ENCODE measurements around the gene PCDHA9.

DNA sequence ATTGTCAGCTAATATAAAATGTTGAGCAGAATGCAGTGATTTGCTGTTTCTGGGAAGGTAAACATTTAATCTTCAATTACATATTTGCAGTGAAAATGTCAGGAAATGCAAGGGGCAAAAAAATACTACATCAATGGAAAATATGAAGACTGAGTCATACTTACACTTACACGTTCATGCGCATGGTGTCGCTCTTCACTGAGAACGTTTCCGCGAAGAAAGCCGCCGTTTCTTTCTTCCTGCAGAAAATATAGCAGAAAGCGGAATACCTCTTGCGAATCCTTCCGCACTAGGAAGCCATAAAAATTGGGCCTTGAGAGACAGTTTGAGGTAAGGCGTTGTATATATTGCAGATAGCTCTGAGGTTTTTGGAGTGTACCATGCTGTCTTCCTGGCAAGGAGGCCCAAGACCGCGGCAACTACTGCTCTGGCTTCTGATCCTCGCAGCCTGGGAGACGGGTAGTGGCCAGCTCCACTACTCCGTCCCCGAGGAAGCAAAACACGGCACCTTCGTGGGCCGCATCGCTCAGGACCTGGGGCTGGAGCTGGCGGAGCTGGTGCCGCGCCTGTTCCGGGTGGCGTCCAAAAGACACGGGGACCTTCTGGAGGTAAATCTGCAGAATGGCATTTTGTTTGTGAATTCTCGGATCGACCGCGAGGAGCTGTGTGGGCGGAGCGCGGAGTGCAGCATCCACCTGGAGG, 33.9 kb downstream of the PCDHA9 start, which contains the start of gene PCDHA13:
- TF ChIP-seq POLR2A (IDR thresholded peaks at IDR 0.05) (no peak), POLR2AphosphoS5 (IDR thresholded peaks at IDR 0.05) (no peak)
- TF ChIP-seq, protein P1, sequence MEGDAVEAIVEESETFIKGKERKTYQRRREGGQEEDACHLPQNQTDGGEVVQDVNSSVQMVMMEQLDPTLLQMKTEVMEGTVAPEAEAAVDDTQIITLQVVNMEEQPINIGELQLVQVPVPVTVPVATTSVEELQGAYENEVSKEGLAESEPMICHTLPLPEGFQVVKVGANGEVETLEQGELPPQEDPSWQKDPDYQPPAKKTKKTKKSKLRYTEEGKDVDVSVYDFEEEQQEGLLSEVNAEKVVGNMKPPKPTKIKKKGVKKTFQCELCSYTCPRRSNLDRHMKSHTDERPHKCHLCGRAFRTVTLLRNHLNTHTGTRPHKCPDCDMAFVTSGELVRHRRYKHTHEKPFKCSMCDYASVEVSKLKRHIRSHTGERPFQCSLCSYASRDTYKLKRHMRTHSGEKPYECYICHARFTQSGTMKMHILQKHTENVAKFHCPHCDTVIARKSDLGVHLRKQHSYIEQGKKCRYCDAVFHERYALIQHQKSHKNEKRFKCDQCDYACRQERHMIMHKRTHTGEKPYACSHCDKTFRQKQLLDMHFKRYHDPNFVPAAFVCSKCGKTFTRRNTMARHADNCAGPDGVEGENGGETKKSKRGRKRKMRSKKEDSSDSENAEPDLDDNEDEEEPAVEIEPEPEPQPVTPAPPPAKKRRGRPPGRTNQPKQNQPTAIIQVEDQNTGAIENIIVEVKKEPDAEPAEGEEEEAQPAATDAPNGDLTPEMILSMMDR (IDR thresholded peaks at IDR 0.05): no peak

All from transverse colon (tissue), 4 donors.